ENCODE measurements around the gene COL23A1.

Gene COL23A1

DNA sequence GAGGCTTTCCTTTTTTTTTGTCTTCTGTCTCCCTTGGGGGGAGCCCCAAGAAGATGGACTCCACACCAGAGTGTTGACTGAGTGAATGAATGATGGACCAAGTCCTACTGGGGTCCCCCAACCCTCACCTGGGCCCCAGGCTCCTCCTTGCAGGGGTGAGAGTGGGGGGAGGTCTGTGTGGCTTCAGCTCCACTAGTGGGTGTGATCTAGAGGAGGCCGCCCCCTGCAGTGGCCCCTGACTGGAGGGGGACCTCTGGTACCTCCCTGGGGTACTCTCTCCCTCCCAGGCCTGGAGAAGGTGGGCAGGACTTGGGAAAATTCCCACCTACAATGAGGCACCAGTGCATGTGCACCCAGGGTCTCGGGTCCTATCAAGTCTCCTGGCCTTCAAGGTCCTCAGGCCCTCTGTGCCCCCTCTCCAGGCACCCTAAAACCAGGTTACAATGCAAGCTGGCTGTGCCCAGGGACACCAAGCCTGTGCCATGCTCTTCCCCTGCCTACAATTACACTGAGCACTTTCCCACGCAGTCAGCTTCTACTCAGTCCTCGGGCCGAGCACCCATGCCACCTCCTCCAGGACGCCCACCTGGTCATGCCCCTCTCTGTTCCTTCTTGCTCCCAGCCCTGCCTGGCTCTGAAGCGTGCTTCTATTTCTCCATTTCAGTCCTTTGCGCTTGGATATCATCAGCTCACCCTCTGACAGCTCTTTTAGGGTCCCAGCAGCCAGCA is 240.4 kb downstream of the COL23A1 start:
- no peak for DNase-seq

DNA sequence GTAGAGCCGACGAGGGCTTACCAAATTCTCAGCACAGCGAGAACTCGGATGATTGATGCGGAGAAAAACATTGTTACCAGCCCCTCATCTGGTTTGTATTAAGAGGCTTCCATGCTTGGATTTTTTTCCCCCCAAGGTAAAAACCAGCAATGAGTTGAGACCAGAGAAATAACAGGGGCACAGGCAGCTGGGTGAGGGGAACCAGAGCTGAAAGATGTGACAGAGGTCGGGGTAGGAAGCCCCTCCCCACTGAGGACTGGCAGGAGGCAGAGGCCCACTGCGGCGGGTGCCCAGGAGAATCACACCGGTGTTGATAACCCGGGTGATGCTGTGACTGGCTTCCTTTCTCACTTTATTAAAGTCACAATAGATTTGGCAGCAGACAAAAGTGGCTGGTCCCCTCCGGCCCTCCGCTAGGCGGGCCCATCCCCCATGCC is 241.1 kb downstream of the COL23A1 start:
- no peak for DNase-seq

DNA sequence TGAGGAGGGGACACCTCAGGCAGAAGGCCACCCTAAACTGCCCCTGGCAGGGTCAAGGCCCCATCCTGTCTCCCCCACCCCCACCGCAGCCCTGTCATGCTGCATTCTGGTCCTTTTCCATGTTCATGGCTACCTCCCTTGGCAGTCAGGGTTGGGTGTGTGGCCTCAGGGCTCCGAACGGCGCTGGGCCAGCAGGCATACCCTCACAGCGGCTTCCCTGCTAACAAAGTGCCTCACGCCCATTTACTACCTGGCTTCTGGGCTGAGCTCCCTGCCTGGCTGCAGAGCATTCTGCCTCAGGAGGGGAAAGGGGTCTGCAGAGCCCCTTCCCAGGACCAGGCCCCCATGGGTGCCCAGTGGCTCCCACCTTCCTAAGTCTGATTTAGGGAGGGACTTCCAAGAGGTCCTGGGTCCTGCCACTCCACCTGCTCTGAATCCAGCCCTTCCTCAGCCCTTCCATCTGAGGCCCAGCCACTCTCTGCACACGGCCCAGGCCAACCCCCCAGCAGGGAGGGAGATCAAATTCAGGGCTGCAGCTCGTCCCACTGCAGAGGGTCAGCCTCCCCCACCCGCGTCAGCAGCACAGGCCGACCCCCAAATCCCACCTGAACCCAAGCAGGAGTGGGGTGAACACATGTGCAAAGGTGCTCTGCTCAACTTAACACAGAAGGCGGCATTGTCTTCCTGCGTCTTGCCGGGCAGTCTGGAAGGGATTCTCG is 241.7 kb downstream of the COL23A1 start:
- no peak for DNase-seq

DNA sequence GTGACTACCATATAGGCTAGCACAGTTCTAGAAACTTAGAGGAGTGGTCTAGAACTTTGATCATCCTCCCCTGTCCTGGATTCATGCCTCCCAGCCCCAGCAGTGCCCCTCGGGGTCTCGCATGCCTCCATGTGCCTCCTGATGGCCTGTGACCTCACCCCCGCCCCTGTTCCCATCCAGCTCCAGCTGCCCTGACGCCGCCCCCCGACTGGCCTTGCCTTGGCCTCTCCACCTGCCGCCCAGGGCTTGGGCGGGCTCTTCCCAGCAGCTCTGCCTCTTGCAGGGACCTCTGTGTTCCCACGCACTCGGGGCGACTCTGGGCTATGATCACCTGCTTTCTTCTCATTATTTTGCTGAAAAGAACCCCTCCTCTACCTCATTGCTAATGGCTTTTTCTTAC is 242.2 kb downstream of the COL23A1 start:
- no peak for DNase-seq

DNA sequence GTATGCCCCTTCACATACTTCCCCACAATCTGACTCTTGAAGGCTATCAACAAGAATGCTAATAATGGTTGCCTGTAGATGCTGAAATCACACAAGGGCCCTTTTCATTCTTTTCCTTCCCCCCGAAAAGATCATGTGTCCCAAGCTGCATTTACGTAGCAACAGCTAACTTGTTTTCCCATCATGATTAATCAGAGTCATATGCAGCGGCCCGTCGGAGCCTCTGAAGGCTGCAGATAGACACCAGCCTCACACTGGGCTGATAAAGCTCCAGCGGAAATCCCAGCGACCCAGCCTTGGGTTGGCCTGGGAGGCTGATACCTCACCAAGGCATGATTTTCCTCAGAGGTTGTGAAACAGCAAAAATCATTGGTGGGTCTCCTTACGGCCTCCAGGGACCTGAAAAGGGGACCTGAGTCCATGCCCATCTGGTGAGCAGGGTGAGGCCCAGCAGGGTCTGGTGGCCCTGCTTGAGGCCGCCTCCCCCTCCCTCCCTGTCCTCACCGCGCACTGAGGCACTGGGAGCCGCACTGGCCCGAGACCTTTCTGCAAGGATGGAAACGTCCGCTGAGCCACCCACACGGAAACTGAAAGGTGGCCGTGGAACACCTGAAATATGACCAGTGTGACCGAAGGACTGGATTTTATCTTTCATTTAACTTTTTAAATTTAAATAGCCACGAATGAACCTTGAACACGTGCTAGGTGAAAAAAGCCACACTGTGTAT is 243.4 kb downstream of the COL23A1 start:
- DNase-seq, result no peak

DNA sequence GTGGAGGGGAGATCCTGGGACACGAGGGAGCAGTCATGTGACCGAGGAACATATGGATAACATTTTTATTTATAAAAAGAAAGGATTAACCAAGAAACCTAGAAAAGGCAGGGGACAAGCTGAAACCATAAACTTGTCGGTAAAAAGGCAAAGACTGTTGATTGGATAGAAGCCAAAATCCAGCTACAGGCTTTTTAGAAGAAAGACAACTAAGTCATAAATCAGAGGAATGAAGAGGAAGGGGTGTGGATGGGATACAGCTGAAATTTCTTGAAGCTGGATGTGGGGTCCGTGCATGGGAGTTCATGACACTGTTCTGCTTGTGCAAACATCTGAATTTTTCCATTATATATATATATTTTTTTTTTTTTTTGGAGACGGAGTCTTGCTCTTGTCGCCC is 246.9 kb downstream of the COL23A1 start:
- DNase-seq, result no peak

DNA sequence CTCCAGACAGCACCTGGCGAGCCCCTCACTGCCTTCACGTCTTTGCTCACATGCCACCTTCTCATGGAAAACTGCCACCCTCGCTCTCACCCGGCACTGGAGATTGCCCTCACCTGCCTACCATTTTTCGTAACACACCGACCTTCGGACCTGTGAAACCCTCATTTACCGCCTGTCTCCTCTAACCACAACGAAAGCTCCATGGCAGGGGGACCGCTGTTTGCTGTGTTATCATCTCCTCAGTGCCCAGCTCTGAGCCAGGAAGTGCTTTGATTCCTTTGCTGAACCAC is 248.4 kb downstream of the COL23A1 start:
- no peak for DNase-seq

DNA sequence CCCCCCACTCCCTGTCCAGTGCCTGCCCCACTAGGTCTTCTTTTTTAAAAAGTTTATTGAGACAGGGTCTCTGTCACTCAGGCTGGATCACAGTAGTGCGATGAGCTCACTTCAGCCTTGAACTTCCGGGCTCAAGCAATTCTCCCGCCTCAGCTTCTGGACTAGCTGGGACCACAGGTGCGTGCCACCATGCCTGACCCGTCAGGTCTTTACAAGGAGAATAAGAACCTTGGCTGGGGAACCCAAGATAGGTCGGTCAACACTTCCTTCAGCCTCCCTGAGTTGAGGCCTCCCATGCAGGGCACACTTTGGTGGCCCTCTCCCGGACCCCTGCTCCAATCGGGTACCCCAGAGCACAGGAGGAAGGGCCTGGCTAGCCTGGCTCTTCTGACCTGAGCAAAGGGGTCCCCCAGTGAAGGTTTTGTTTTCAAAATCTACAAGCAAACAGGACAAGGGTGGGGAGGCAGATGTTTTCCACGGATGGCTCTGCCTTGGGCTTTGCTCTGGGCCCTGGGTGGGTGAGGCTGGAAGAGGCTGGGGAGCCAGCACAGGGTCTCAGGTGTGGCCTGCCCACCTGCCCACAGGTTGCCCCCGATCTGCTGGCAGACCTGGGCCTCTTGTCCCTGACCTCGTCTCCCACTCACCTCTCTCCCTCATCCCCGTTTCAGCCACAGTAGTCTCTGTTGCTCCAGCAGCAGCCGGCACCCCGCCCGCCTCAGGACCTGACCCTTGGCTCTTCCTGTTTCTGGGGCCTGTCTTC is 248.9 kb downstream of the COL23A1 start:
- no peak for DNase-seq

DNA sequence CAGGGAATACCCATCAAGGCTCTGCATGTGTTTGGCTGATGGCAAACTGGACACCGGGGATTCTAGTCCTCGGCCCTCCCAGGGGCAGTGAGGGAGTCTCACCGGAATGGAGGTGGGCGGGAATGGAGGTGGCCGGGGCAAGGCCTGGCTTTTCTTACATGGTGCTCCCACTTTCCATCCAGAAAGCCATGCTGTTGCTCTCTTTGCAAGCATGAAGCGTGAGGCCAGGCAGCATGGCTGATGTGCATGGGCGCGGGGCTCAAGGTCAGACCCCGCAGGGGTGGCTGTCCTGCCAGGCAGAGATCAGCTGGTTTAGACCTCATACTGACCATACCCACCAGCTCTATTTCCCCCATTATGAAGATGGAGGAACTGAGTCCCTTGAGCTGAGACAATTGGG is 249.6 kb downstream of the COL23A1 start:
- no peak for DNase-seq

DNA sequence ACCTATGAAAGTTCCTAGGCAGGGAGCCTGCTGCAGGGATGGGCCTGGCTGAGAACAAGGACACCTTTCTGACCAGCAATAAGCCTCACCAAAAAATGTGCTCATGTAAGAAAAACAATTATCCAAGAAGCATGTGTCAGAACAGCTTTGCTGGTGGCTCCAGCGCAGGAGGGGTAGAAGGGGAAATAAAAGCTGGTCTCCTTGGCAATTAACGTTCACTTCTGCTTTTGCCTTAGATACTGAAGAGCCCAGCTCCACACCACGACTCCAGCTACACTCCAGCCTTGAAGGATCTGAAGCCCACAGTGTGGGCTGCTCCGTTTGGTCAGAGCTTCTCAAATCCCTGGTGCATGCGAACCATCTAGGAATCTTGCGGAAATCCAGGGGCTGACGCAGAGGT is 250.0 kb downstream of the COL23A1 start:
- no peak for DNase-seq

DNA sequence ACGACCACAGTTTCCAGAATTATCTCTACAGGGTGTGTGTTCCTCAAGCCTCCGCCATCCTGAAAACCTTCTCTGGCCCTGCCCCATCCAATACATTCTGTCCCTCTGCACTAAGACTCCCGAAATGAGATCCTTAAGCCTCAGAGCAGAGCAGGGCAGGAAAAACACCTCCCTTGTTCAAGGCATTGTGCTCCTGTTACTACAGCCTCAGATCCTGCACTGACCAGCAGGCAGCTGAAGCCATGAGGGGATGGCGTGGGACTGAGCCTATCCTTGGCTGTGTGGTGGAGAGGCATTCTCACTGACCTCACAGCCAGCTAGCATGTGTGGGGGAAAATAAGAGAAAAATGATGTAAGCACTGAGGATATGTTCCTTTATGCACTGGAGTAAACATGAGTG is 250.9 kb downstream of the COL23A1 start:
- no peak for DNase-seq

DNA sequence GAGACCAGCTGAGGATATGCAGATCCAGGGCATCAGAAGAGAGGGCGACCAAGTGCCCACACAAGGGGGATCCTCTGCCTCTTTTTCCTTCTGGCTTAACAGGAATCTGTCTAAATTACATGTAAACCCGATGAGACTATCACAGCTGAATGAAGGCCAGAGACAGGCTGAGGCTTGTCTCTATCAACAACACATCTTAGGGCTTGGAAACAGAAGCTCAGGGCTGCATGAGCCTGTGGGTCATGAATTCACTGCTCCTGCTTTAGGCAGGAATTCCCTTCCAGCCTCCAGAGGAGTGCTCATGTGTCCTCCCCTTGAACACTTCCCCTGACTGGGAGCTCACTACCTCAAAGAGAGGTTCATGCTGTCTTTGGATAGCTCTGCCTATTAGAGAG is 251.4 kb downstream of the COL23A1 start:
- no peak for DNase-seq

DNA sequence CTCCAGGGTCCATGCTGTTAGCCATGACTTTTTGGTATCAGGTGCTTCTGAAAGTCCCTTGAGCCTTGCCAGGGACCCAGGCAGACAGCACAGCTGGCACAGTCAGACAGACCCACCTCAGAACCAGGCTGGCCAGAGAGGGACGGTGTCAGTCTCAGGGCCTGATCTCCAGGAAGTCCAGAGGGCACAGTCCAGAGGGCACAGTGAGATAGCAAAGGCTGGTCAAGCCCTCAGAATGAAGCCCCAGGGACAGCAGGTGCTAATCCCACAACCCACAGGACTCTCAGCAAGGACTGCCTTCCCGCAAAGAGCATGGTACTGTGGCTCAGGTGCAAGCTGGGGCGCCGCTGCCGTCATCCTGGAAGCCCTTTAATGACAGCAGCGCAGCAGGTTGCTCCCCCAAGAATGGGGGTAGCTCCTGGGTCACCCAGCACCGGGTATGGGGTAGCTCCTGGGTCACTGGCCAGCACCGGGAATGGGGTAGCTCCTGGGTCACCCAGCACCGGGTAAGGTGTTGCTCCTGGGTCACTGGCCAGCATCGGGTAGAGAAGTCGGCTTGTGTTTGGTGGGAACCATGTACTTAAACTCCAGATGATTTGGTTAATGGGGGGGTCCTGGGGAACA is 252.0 kb downstream of the COL23A1 start:
- DNase-seq, result no peak

DNA sequence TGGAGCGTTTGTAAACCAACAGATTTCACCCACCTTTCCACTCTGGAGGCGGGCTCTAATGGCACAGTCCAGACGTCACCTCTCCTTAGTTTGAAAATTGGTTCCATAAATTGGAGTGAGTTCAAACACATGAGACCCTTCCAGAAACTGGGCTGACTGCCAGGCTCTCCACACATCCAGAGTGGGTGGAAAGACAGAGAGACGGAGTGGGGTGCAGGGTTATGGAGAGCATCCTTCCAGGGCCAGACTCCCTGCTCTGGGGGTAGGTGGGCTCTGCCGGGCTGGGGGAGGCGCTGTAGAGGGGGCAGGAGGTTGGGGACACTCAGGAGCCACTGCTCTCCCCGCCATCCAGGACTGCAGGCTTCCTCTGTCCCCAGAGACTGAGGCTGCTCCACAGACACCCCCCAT is 252.9 kb downstream of the COL23A1 start:
- DNase-seq, result no peak

DNA sequence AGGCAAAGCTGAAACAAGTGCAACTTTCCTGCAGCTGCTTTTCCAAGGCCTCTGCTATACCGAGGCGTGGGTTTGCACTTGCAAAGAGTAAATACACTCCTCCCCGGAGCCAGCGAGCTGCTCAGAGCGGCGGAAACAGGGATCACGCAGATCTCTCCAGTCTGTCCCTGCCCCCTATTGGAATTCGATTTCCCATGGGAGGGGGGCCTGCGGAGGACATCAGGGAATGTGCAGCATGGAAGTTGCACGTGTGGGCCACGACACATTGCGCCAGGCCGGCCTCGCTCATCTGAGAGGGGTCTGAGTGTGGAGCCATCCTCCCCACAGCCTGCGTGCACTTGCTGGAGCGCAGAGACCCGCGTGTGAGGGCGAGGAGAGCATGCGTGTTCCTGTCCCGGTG is 253.3 kb downstream of the COL23A1 start:
- no peak for DNase-seq

DNA sequence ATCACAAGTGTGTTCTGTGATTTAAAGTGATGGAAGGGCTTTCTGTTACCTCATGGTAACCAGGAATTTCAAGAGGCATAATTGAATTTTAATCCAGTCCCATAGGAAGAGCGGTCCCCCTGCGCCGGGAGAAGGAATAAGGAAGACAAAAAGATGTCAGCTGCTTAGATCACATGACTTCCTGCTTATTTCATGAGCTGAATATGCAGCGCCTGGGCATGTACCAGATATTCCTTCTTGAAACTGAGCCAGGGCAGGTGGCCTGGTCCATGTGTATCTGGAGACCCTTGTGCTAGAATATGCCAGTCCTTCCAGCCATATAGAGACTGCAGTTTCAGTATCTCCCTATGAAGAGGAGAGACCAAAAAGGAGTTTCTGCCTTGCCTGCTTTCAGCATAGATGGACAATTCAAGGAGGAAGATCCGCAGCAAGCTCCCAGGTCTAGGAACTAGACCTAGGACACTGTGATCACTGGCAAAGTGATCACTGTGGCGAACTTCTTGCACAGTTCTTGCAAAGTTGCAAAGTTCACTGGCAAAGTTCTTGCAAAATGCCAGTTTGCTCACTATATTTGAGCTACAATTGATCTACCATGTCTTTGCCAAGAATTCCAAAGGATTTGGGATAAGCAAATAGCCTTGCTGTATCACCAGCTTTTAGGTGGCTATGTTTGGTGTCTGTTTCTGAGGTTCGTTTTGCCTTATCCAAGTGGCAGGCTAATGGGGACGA is 254.7 kb downstream of the COL23A1 start:
- no peak for DNase-seq

DNA sequence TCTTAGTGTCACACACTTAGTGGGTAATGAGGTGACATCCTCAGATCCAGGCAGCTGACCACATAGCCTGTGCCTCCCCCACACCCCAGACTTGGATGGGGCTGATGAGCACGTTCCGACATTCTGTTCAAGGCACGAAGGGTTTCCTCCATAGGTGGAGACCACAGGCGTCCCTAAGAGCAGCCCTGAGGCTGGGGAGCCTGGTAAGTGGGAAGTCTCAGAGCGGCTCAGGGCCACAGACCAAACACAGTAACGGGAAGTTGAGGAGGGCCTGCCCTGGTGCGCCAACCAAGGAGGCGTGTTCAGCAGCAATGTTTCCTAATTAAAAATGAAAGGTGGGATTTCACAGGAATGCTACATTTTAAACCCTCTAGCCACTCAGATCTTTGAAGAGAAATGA is 255.3 kb downstream of the COL23A1 start:
- DNase-seq, result no peak

DNA sequence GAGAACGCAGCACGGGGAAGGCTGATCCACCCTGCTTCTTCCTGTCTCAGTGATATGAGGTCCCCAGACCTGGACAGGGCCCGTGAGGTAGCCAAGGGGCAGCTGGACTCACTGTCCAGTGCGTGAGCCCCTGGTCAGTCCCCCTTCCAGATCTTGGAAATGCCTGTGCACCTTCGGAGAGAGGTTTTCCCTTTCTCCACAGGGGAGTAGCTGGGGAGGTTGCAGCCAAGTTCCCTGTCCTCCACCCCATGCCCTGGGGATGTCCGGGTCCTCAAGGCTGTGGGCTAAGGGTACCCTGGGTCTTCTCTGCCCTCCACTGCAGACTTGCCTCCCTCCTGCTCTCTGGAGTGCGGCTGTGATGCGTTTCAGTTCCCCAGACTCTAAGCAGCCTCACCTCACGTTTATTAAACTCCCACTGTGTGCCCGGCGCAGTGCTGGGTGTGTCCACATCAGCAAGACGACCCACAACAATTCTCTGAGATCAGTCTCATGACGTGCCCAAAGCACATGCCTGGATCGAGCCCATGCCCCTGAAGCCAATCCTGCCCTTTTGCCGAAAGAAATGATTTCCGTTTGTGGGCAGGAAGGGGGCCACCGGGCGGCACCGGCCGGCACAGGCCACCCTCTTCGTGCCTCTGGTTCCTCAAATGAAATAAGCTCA is 256.2 kb downstream of the COL23A1 start:
- no peak for DNase-seq

DNA sequence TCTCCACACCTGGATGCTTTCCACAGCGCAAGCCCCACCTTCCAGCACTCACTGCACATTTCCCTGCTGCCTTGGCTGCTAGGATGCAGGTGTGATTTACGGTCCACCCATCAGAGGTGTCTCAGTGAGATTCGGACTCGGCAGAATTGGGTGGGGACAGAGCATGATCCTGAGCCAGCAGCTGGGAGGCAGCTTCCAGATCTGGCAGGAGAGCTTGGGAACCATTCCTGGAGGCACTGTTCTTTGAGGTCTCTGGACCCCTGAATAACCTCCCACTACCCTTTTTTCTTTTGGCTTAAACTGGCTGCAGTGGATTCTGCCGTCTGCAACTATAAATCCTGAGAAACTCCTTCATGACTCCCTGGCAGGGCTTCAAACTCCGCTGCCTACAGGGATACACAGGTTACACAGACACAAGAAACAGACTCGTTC is 258.0 kb downstream of the COL23A1 start:
- no peak for DNase-seq

DNA sequence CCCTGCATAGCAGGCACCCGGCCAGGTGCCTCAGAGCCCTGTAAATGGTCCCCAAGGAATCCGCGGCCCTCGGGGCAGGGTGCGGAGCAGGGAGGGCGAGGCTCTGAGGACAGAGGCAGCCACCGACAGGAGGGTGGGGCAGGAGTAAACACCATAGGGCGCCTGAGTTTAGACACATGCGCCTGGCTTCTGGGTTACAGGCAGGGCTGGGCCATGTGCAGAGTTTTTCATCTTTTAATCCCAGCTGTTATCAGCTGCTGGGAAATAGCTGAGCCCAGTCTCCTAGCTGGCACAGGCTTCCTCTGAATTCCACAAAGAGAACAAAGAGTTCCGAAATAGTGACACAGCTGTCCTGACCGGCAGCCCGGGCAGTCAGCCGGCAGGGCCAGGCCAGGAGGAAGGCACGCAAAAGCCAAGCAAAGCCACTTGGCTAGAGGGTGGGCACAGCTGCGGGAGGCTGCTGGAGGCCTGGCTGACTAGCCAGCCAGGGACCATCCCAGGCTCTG is 258.6 kb downstream of the COL23A1 start:
- DNase-seq, result no peak

DNA sequence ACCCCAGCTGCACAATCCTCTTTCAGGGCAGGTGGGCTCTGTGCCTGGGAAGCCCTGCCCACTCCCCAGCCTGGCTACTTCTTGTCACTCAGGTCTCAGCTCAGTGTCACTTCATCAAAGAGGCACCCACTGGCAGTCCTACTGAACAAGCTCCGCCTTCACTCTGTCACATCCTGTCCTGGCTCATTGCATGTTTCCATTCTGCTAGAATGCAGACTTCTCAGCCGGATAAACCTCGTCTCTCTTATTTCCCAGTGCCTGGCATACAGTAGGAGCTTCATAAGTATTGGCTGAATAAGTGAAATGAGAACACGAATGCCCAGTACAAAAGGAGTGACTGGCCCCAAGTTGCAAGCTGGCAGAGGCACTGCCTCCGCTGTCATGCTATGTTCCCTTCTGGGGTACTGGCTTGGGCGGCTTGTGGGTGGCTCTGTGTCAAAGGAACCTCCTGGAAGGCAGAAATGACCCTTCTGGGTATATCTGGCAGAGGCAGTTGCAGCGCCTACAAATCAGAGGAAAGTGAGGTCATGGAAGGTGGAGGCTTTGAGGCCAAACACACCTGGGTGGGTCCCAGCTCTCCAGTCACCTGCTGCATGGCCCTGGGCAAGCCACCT is 259.3 kb downstream of the COL23A1 start:
- DNase-seq, result no peak

Measured in 8988T (cell line).